Gastrocnemius medialis (tissue), 4 donors: ENCODE data around the gene GAS6.

Experiments
- CTCF ChIP-seq, 5 experiments: fragments of 450-650 bp in 3 of 5; fragments of 200-600 bp in 2 of 5; sonication (generic) in 2 of 5; IDR thresholded peaks in 4 of 5; conservative IDR thresholded peaks in 1 of 5; 1 replicate in 4 of 5; 2 replicates in 1 of 5; pipeline ENCODE4 v1.5.1; 2016 to 2019; ENCODE audit warnings: antibody characterized with exemption in 5 of 5, mild to moderate bottlenecking in 3 of 5, moderate library complexity in 3 of 5
- POLR2A ChIP-seq, 2 donors: fragments of 450-650 bp; IDR thresholded peaks; one replicate each; pipeline ENCODE4 v1.6.1; 2017; ENCODE audit warnings: antibody characterized with exemption in 2 of 2, mild to moderate bottlenecking in 2 of 2, moderate library complexity in 2 of 2

GRCh38 chr13:113816946-113817859, 46.7 kb downstream of the GAS6 start:
- TF ChIP-seq POLR2A (IDR thresholded peaks at IDR 0.05), result no peak
- peak; percentile 90 to 93 (median 91) for TF ChIP-seq CTCF (IDR thresholded peaks at IDR 0.05 in 4 of 5, conservative IDR thresholded peaks at IDR 0.05 in 1 of 5)
